Measurements from ENCODE around the gene TMEM82.

The TMEM82 gene

GRCh38 chr1:15775706-15776105 lies 33.4 kb downstream of the TMEM82 start:
- no peak overlapping the region for H3K4me3 ChIP-seq (ENCODE audit: low read depth in 1 of 2, low read length in 1 of 2)
- H3K27ac ChIP-seq, result no peak overlapping the region
- no peaks in the 10 kb centered on the region for H3K9me3 ChIP-seq
- no peaks in the 10 kb centered on the region for H3K36me3 ChIP-seq
- TF ChIP-seq, protein P1, sequence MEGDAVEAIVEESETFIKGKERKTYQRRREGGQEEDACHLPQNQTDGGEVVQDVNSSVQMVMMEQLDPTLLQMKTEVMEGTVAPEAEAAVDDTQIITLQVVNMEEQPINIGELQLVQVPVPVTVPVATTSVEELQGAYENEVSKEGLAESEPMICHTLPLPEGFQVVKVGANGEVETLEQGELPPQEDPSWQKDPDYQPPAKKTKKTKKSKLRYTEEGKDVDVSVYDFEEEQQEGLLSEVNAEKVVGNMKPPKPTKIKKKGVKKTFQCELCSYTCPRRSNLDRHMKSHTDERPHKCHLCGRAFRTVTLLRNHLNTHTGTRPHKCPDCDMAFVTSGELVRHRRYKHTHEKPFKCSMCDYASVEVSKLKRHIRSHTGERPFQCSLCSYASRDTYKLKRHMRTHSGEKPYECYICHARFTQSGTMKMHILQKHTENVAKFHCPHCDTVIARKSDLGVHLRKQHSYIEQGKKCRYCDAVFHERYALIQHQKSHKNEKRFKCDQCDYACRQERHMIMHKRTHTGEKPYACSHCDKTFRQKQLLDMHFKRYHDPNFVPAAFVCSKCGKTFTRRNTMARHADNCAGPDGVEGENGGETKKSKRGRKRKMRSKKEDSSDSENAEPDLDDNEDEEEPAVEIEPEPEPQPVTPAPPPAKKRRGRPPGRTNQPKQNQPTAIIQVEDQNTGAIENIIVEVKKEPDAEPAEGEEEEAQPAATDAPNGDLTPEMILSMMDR (IDR thresholded peaks at IDR 0.05), result no peak
- H3K4me1 ChIP-seq (ENCODE audit: control insufficient read depth in 1 of 2, insufficient read depth in 1 of 2, low read depth in 1 of 2, low read length in 1 of 2), result no peaks in the 10 kb centered on the region
- peaks cover 16% of the 10 kb centered on the region for H3K27me3 ChIP-seq

GRCh38 chr1:15777909-15778707 lies 35.8 kb downstream of the TMEM82 start:
- Histone ChIP-seq H3K9me3 (no peaks in the 10 kb centered on the region), H3K27me3 (no peaks in the 10 kb centered on the region), H3K4me1 (ENCODE audit: control insufficient read depth in 1 of 2, insufficient read depth in 1 of 2, low read depth in 1 of 2, low read length in 1 of 2) (no peaks in the 10 kb centered on the region), H3K27ac (no peak overlapping the region), H3K4me3 (ENCODE audit: low read depth in 1 of 2, low read length in 1 of 2) (no peak overlapping the region), H3K36me3 (no peaks in the 10 kb centered on the region)
- TF ChIP-seq, protein P1 (IDR thresholded peaks at IDR 0.05), result no peak

DNA sequence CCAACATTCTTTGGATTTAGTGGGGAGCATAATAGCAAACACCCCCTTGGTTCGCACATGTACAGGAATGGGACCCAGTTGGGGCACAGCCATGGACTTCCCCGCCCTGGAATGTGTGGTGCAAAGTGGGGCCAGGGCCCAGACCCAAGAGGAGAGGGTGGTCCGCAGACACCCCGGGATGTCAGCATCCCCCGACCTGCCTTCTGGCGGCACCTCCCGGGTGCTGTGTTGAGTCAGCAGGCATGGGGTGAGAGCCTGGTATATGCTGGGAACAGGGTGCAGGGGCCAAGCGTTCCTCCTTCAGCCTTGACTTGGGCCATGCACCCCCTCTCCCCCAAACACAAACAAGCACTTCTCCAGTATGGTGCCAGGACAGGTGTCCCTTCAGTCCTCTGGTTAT lies 43.4 kb downstream of the TMEM82 start:
- Histone ChIP-seq H3K27me3 (no peaks in the 10 kb centered on the region), H3K4me1 (ENCODE audit: control insufficient read depth in 1 of 2, insufficient read depth in 1 of 2, low read depth in 1 of 2, low read length in 1 of 2) (no peaks in the 10 kb centered on the region), H3K36me3 (no peaks in the 10 kb centered on the region), H3K9me3 (no peaks in the 10 kb centered on the region), H3K4me3 (ENCODE audit: low read depth in 1 of 2, low read length in 1 of 2) (no peak overlapping the region), H3K27ac (no peak overlapping the region)
- TF ChIP-seq, protein P1 (IDR thresholded peaks at IDR 0.05), result no peak

DNA sequence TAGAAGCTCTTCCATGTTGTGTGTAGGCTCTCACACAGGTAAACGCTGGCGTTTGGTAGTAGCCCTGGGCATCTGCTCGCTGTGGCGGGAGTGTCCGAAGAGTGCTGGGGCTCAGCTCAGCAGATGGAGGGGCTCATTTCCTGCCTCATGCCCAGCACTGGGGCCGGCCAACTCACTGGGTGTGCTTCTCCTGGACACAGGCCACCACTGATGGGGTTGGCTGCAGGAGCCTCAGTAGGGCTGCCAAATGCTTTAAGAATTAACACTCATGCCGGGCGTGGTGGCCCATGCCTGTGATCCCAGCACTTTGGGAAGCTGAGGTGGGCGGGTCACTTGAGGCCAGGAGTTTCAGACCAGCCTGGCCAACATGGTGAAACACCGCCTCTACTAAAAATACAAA lies 44.3 kb downstream of the TMEM82 start:
- TF ChIP-seq, protein P1 (IDR thresholded peaks at IDR 0.05), result no peak
- Histone ChIP-seq H3K9me3 (no peaks in the 10 kb centered on the region), H3K36me3 (no peaks in the 10 kb centered on the region), H3K27ac (no peak overlapping the region), H3K27me3 (no peaks in the 10 kb centered on the region), H3K4me3 (ENCODE audit: low read depth in 1 of 2, low read length in 1 of 2) (no peak overlapping the region), H3K4me1 (ENCODE audit: control insufficient read depth in 1 of 2, insufficient read depth in 1 of 2, low read depth in 1 of 2, low read length in 1 of 2) (no peaks in the 10 kb centered on the region)

GRCh38 chr1:15788624-15789301 lies 46.5 kb downstream of the TMEM82 start:
- Histone ChIP-seq H3K27ac (no peak overlapping the region), H3K27me3 (no peaks in the 10 kb centered on the region), H3K36me3 (no peaks in the 10 kb centered on the region), H3K9me3 (no peaks in the 10 kb centered on the region), H3K4me3 (ENCODE audit: low read depth in 1 of 2, low read length in 1 of 2) (no peak overlapping the region), H3K4me1 (ENCODE audit: control insufficient read depth in 1 of 2, insufficient read depth in 1 of 2, low read depth in 1 of 2, low read length in 1 of 2) (peaks cover 0 to 4% of the 10 kb centered on the region in 2 experiments)
- TF ChIP-seq, protein P1 (IDR thresholded peaks at IDR 0.05), result no peak
